ENCODE measurements around the gene FAM47E. TPM values are rescaled to one million over a fixed set of nuclear protein-coding genes. Genes with fewer than 3 reads are reported as not detected.
A peak's percentile ranks its signal among the peaks of the same experiment; 100 is the strongest.

FAM47E gene
- total and polyA plus RNA-seq, 2 of the 13 experiments (the other 11 are each of a cell fraction or from before 2014, with no cell fraction given): 0.33 to 0.66 TPM

DNA sequence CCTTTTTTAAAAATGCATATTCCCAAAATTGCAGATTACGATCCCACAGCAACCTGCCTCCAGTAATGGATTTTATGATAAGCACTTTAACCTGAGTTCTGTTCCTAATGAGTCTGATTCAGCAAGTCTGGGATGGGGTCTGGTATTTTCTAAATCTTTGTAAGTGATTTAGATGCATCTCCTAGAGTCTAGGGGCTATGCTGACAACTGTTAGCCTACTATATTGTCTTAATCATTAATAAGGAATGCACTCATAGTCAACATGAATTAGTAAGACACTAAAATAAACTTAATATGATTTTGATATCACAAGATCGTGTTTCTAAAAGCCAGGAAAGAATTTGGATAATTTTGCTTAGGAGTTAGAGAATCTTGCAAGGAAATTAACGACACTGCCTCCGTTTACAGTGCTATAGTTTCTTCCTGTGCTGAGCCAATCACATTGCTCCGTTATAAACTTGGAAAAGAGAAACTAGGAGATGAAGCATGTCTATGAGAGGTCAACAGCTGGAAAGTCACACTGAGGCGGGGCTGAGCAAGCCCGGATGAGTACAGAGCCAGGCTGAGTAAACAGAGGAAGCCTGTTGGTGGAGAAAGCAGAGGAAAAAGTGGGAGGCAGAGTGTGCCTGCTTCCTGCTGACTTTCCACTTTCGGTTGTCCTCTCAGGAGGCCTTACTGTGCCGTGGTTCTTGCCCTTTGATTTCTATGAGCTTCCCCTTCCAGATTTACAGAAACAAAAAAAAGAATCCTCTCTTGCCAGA is 43.3 kb upstream of the FAM47E start (continued):
- TF ChIP-seq USF2 (IDR thresholded peaks at IDR 0.05; ENCODE audit: low read depth, low read length): no peak
- TF ChIP-seq USF2 (CRISPR knock-in tag; IDR thresholded peaks at IDR 0.05; ENCODE audit: borderline replicate concordance): no peak
- TF ChIP-seq ZNF256 (CRISPR knock-in tag; conservative IDR thresholded peaks at IDR 0.05): no peak
- 0 out of 2 replicates have a peak, but pooled peaks have one; percentile 52 for TF ChIP-seq ZNF644 (CRISPR knock-in tag; IDR thresholded peaks at IDR 0.05; ENCODE audit: low read depth)
- no peak for TF ChIP-seq SP2 (CRISPR knock-in tag; IDR thresholded peaks at IDR 0.05)
- TF ChIP-seq ZNF788 (CRISPR knock-in tag; IDR thresholded peaks at IDR 0.05; ENCODE audit: borderline replicate concordance): peak; percentile 53; the same call in 1 of the 2 replicates

- ATAC-seq (no peak), DNase-seq (ENCODE audit: low spot score) (no peak), FAIRE-seq (no peak)
- ChIA-PET CTCF (ENCODE audit: low intra/inter-chr PET ratio, low total read pairs) (no interaction called here), POLR2A (no interaction called here)
- H3K27ac ChIP-seq (ENCODE audit: extremely low read length, insufficient read depth, low read length): no peak overlapping the region
- 84% methylated on average over 4 of the region's 4 CpGs for WGBS (ENCODE audit: low lambda C conversion rate)
- H2AFZ ChIP-seq (ENCODE audit: low read length): no peak overlapping the region
- no TSS peak for BruUV-seq (replicated peaks)
- H3K4me3 ChIP-seq (replicated peaks in 1 of 3; ENCODE audit: insufficient read depth in 1 of 3, low read depth in 2 of 3, low read length in 3 of 3): no peak overlapping the region
- in situ Hi-C loops (cut with HindIII; ENCODE audit: extremely low pct_ligation_motif_present, low pct_unique_long_range_greater_than_20kb) (no loop called here), intact Hi-C loops (cut with micrococcal nuclease; ENCODE audit: unreplicated experiment) (no loop called here)
- H3K36me3 ChIP-seq (replicated peaks in 1 of 2; ENCODE audit: control insufficient read depth in 1 of 2, insufficient read depth in 2 of 2, low read length in 2 of 2): no peaks in the 10 kb centered on the region
- no peaks in the 10 kb centered on the region for H3K9me3 ChIP-seq (ENCODE audit: low read length)
- peaks cover 54% of the 10 kb centered on the region for H3K4me1 ChIP-seq (ENCODE audit: insufficient read depth, low read length)
- H4K20me1 ChIP-seq (ENCODE audit: insufficient read depth, low read length): no peaks in the 10 kb centered on the region
- H3K79me2 ChIP-seq (ENCODE audit: insufficient read depth, low read length): peaks cover 70% of the 10 kb centered on the region
- TF ChIP-seq ZNF746 (CRISPR knock-in tag; IDR thresholded peaks at IDR 0.05) (no peak), ZBTB8A (CRISPR knock-in tag; IDR thresholded peaks at IDR 0.05; ENCODE audit: borderline replicate concordance, low read depth) (no peak), DRAP1 (CRISPR knock-in tag; IDR thresholded peaks at IDR 0.05) (no peak), HOXA7 (CRISPR knock-in tag; IDR thresholded peaks at IDR 0.05) (no peak), ZNF24 (IDR thresholded peaks at IDR 0.05) (no peak), HOXA9 (CRISPR knock-in tag; IDR thresholded peaks at IDR 0.05; ENCODE audit: borderline replicate concordance) (no peak)
- no peak overlapping the region for H3K9ac ChIP-seq (ENCODE audit: insufficient read depth, low read depth, low read length)
- no peak overlapping the region for H3K4me2 ChIP-seq (ENCODE audit: low read depth, low read length)
- no peaks in the 10 kb centered on the region; a peak in 1 of 5 replicates for H3K27me3 ChIP-seq (ENCODE audit: control insufficient read depth in 1 of 2, insufficient read depth in 2 of 2, low read length in 2 of 2)
Observed at GRCh38 chr4:76209881-76210280, 41.6 kb upstream of the FAM47E start.
